WTC11 (cell line): Measurements from ENCODE around the gene STRADA. TPM values are rescaled to one million over a fixed set of nuclear protein-coding genes. Genes with fewer than 3 reads are reported as not detected.

Experiments
- ATAC-seq: fragments of 200-7000 bp; cut with Tn5 transposase; 2 replicates; pipeline ENCODE4 v1.10.0; 2021; ENCODE audit warnings: mild to moderate bottlenecking, moderate library complexity
- CTCF ChIA-PET: fragments of 300-600 bp; sonication (Branson Sonifier 250); formaldehyde crosslinking; loops from one replicate; lab custom pipeline; 2021; ENCODE audit warnings: antibody characterized with exemption; lab: Charles Lee
- POLR2A ChIA-PET: fragments of 350-600 bp; sonication (Branson Sonifier 250); formaldehyde crosslinking; loops from one replicate; lab custom pipeline; 2021; ENCODE audit warnings: antibody characterized with exemption; lab: Charles Lee
- DNase-seq: peaks from one replicate; pipeline ENCODE4 v3.0.0; 2021; ENCODE audit warnings: low spot score
- H3K27ac Mint-ChIP-seq: 2 replicates; pipeline ENCODE4 v1.8.0; 2021; ENCODE audit warnings: mixed read lengths
- H3K27me3 Mint-ChIP-seq: 2 replicates; pipeline ENCODE4 v1.8.0; 2021; ENCODE audit warnings: low read depth, mild to moderate bottlenecking, moderate library complexity, mixed read lengths
- H3K36me3 Mint-ChIP-seq: 2 replicates; pipeline ENCODE4 v1.8.0; 2021; ENCODE audit warnings: mixed read lengths
- H3K4me1 Mint-ChIP-seq: 2 replicates; pipeline ENCODE4 v1.8.0; 2022; ENCODE audit warnings: mixed read lengths
- H3K4me3 Mint-ChIP-seq: 2 replicates; pipeline ENCODE4 v1.8.0; 2021; ENCODE audit warnings: mild to moderate bottlenecking, moderate library complexity, mixed read lengths
- H3K9me3 Mint-ChIP-seq: 2 replicates; pipeline ENCODE4 v1.8.0; 2021; ENCODE audit warnings: mixed read lengths
- ATF1 ChIP-seq: sonication (generic); formaldehyde crosslinking; IDR thresholded peaks from 2 replicates; pipeline ENCODE4 v1.8.1; 2023; ENCODE audit warnings: mild to moderate bottlenecking, moderate library complexity, missing genetic modification reagents
- CTCF ChIP-seq: fragments of 200-600 bp; IDR thresholded peaks from 2 replicates; pipeline ENCODE4 v1.8.0; 2022; ENCODE audit warnings: antibody characterized with exemption
- E2F4 ChIP-seq: sonication (generic); formaldehyde crosslinking; IDR thresholded peaks from 2 replicates; pipeline ENCODE4 v1.8.1; 2022; ENCODE audit warnings: low read depth, mild to moderate bottlenecking, moderate library complexity, missing genetic modification reagents, borderline replicate concordance
- EMX1 ChIP-seq: fragments of 250-450 bp; sonication (Bioruptor Pico); IDR thresholded peaks from 2 replicates; pipeline ENCODE4 v1.8.0; 2021; ENCODE audit warnings: mild to moderate bottlenecking
- ESRRA ChIP-seq: sonication (generic); formaldehyde crosslinking; IDR thresholded peaks from 2 replicates; pipeline ENCODE4 v1.8.1; 2022; ENCODE audit warnings: mild to moderate bottlenecking, missing genetic modification reagents, borderline replicate concordance
- FOXP1 ChIP-seq: sonication (generic); formaldehyde crosslinking; IDR thresholded peaks from 2 replicates; pipeline ENCODE4 v1.8.0; 2022; ENCODE audit warnings: missing genetic modification reagents, mild to moderate bottlenecking, moderate library complexity, borderline replicate concordance
- GTF2I ChIP-seq: fragments of 250-450 bp; sonication (Bioruptor Pico); conservative IDR thresholded peaks from 2 replicates; pipeline ENCODE4 v1.4.0; 2021; ENCODE audit warnings: mild to moderate bottlenecking
- HMGA2 ChIP-seq: fragments of 250-450 bp; sonication (Bioruptor Pico); IDR thresholded peaks from 2 replicates; pipeline ENCODE4 v1.4.0; 2021; ENCODE audit warnings: mild to moderate bottlenecking, moderate library complexity
- MAX ChIP-seq: sonication (generic); formaldehyde crosslinking; IDR thresholded peaks from 2 replicates; pipeline ENCODE4 v1.8.0; 2022; ENCODE audit warnings: mild to moderate bottlenecking, missing genetic modification reagents
- NFYB ChIP-seq: sonication (generic); formaldehyde crosslinking; conservative IDR thresholded peaks from 2 replicates; pipeline ENCODE4 v1.8.0; 2022; ENCODE audit warnings: low read depth, missing genetic modification reagents
- ZBTB21 ChIP-seq: sonication (generic); formaldehyde crosslinking; IDR thresholded peaks from 2 replicates; pipeline ENCODE4 v1.8.1; 2023; ENCODE audit warnings: mild to moderate bottlenecking, missing genetic modification reagents, borderline replicate concordance
- ZNF281 ChIP-seq: sonication (generic); formaldehyde crosslinking; IDR thresholded peaks from 2 replicates; pipeline ENCODE4 v1.8.0; 2023; ENCODE audit warnings: mild to moderate bottlenecking, missing genetic modification reagents
- ZNF512 ChIP-seq: sonication (generic); formaldehyde crosslinking; IDR thresholded peaks from 2 replicates; pipeline ENCODE4 v1.8.1; 2022; ENCODE audit warnings: missing genetic modification reagents, borderline replicate concordance
- ZSCAN18 ChIP-seq: fragments of 250-450 bp; sonication (Bioruptor Pico); IDR thresholded peaks from 2 replicates; pipeline ENCODE4 v2.1.2; 2022; ENCODE audit warnings: mild to moderate bottlenecking, moderate library complexity
- total RNA-seq: library from RNA; stranded (reverse); gene quantifications from 3 replicates; pipeline ENCODE4 v1.2.3, GENCODE V29; 2021

Gene STRADA
- total RNA-seq, 1 experiment from 2014 or later: 36.6 TPM

- TF ChIP-seq ZSCAN18 (CRISPR knock-in tag) (no peak), MAX (CRISPR knock-in tag) (no peak), ATF1 (CRISPR knock-in tag) (no peak), GTF2I (CRISPR knock-in tag) (no peak)
These were observed 39.5 kb downstream of the STRADA start (continued) for GRCh38 chr17:63701868-63702720.

- DNase-seq (no peak), ATAC-seq (no peak)
- peaks cover 17% of the 10 kb centered on the region for H3K36me3 Mint-ChIP-seq
- peak overlapping the region; percentile 70 for H3K4me3 Mint-ChIP-seq
- no peak overlapping the region for H3K27ac Mint-ChIP-seq
- ChIA-PET POLR2A (interaction anchor here (1.9 to 2.2 kb wide), 2 partner anchors 72 to 79 kb away, joined by 7 to 8 read pairs; partner anchors contain the start of genes CCDC47, DDX42 and MAP3K3), CTCF (interaction anchor here (0.7 to 1.9 kb wide), 8 partner anchors 9 to 276 kb away, joined by 3 to 8 read pairs (median 4); partner anchors contain the start of genes ACE and MAP3K3)
- no peak for TF ChIP-seq ZNF281
- no peak for TF ChIP-seq CTCF
- no peak for TF ChIP-seq ESRRA (CRISPR knock-in tag)
- TF ChIP-seq FOXP1: no peak
- no peak for TF ChIP-seq ZNF512
- no peak for TF ChIP-seq EMX1 (CRISPR knock-in tag)
- TF ChIP-seq ATF1 (CRISPR knock-in tag): no peak
- no peak for TF ChIP-seq E2F4 (CRISPR knock-in tag)
- TF ChIP-seq NFYB (CRISPR knock-in tag): no peak
- TF ChIP-seq HMGA2 (CRISPR knock-in tag): no peak
- TF ChIP-seq ZBTB21 (CRISPR knock-in tag): no peak
- no peaks in the 10 kb centered on the region for H3K9me3 Mint-ChIP-seq
- peaks cover 6% of the 10 kb centered on the region; the same call in 1 of the 2 replicates for H3K27me3 Mint-ChIP-seq
- peaks cover 41% of the 10 kb centered on the region for H3K4me1 Mint-ChIP-seq
These were observed 40.2 kb downstream of the STRADA start for GRCh38 chr17:63701456-63701820.
